HG03575 (cell line): Measurements from ENCODE around the gene TTLL8.

ENCODE experiments used
- ATAC-seq: cut with Tn5 transposase; IDR thresholded peaks from one replicate; pipeline ENCODE4 v1.9.1; 2021; ENCODE audit not compliant: unreplicated experiment, insufficient number of reproducible peaks, low FRiP score; ENCODE audit errors: extremely low read depth

TTLL8 gene

DNA sequence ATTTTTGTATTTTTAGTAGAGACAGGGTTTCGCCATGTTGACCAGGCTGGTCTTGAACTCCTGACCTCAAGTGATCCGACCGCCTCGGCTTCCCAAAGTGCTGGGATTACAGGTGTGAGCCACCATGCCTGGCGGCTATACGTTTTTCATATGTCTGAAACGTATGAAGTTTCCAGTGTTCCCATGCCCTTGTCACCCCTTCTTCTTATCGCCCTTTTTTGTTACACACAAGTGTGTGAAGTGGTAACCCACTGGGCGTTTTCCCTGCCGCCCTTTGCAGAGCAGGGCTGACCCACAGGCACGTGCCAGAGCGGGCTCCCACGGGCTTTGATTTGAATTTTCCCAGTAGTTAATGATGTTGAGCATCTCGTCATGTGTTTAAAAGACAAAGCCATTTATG lies 80.5 kb downstream of the TTLL8 start:
- no peak for ATAC-seq

DNA sequence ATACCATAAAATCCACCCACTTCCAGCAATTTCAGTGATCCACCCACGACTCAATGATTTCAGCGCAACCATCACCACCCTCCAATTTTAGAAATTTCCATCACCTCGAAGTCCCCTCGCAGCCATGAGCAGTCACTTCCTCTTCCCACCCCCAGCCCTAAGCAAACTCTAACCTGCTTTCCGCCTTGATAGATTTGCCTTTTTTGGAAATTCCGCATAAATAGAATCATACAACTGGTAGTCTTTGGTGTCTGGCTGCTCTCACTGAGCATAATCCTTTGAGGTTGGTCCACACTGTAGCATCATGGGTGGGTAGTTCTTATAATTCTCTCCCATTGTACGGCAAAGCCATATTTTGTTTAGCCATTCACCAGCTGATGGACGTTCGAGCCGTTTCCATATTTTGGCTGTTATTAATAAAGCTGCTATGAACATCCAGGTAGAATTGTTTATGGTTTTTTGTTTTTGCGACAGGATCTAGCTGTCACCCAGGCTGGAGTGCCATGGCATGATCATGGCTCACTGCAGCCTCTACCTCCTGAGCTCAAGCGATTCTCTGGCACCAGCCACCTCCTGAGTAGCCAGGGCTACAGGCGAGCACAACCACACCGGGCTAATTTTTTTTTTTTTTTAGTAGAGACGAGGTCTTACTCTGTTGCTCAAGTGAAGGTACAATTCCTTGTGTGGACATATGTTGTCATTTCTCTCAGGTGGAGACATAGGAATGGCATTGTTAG lies 81.5 kb downstream of the TTLL8 start:
- ATAC-seq = no peak

DNA sequence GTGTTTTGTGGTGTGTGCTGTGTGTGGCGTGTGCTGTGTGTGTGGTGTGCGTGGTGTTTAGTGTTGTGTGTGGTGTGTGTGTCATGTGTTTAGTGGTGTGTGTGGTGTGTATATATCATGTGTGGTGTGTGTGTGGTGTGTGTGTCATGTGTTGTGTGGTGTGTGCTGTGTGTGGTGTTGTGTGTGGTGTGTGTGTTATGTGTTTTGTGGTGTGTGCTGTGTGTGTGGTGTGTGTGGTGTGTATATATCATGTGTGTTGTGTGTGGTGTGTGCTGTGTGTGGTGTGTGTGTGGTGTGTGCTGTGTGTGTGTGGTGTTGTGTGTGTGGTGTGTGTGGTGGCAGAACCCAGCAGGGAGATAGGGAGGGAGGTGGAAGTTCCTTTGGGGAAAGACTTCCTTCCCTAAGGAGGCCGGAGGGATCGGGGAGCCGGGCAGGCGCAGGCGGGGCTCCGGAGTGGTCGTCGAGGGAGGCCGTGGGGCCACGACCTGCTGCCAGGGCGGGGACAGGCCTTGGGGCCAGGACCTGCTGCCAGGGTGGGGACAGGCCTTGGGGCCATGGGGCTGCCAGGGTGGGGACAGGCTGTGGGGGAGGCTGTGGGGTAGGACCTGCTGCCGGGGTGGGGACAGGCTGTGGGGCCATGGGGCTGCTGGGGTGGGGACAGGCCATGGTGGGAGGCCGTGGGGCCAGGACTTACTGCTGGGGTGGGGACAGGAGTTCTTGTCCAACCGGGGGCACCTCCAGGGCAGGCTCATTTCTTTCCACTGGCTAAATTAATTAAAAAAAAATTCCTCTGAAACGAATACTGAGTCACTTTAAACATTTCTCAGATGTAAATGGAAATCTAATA lies 82.3 kb downstream of the TTLL8 start:
- no peak for ATAC-seq

DNA sequence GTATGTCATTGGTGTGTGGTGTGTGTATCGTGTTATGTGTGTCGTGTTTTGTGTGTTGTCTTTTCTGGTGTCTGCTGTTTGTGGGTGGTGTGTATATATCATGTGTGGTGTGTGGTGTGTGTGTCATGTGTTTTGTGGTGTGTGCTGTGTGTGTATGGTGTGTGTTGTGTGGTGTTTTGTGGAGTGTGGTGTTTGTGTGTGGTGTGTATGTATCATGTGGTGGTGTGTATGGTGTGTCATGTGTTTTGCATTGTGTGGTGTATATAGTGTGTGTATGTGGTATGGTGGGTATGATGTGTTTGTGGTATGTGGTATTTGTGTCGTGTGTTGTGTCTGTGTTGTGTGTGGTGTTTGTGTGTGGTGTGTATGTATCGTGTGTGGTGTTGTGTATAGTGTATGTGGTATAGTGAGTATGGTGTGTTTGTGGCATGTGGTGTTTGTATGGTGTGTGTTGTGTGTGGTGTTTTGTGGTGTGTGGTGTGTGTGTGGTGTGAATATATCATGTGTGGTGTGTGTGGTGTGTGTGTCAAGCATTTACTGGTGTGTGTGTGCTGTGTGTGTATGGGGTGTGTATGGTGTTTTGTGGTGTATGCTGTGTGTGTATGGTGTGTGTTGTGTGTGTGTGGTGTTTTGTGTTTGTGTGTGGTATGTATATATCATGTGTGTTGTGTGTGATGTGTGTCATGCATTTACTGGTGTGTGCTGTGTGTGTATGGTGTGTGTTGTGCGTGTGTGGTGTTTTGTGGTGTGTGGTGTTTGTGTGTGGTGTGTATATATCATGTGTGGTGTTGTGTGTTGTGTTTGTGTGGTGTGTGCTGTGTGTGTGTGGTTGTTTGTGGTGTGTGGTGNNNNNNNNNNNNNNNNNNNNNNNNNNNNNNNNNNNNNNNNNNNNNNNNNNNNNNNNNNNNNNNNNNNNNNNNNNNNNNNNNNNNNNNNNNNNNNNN lies 84.8 kb downstream of the TTLL8 start:
- ATAC-seq = no peak

DNA sequence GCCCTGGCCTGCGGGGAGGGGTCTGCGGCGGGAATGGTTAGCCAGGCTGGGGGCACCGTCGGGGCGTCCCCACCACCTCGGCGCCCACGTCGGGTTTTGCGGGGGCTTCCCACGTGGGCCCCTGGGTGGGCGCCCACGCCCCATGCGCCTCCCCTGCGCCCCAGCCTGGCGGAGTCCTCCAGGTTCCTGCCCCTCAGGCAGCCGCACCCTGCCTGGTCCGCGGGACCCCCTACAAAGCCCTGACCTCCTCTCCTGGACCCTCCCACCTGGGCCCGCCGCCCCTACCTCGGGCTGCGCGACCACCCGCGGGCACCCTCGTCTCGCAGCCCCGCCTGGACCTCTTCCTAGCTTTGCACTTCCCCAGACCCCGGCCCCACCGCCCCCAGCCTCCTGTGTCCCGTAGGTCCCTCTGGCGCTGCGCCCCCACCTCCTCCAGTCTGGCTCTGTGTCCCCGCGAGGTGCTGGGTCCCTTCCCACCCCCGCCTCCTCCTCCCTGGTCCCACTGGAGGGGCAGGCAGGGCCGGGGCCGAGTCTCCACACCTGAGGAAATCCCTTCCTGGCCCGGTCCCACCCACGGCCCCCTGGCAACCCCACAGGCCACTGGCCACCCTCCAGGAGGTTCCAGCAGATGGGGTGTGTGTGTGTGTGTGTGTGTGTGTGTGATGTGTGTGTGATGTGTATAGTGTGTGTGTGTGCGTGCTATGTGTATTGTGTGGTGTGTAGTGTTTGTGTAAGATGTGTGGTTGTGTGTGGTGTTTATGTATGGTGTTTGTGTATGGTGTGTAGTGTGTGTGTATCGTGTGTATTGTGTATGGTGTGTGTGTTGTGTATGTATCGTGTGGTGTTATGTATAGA lies 85.7 kb downstream of the TTLL8 start:
- ATAC-seq = no peak

DNA sequence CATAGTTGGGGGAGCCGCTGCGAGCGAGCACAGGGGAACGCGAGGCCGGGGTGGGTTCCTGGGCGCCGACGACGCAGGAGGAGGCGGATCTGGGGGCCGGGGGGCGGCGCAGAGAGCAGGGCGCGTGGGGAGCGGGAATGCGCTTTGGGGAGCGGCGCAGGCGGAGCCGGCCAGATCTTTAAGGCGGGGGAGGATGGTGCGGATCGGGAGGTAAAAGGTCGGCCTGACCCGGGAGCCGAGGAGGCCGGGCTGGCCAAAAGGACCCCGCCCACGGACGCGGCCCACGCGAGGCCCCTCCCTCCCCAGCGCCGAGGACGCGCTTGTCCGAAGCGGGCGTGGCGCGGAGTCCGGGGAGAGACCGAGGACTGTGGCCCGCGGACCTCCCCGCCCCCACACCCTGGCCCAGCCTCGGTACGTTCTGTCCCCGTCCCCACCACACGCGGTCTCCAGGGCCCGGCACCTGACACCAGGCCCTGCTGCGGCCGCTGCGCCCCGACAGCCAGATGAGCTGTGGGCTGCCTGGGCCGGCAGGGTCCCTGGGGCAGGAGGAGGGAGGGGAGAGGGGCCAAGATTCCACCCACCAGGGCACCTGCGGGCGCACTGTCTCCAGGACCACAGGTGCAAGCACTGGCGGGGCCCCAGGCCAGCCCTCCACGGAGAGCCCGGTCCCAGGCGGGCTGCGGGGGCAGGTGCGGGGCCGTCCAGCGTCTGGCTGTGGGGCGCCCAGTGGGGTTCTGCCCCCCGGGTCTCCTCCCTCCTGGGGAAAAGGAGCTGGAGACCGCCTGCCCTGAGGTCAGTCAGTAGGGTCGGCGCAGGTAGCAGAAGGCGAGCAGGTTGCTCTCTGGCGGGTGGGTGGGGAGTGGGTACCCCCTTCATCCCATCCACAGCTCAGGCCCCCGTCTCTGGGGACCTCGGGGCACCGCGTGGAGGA lies 86.6 kb downstream of the TTLL8 start:
- no peak for ATAC-seq

DNA sequence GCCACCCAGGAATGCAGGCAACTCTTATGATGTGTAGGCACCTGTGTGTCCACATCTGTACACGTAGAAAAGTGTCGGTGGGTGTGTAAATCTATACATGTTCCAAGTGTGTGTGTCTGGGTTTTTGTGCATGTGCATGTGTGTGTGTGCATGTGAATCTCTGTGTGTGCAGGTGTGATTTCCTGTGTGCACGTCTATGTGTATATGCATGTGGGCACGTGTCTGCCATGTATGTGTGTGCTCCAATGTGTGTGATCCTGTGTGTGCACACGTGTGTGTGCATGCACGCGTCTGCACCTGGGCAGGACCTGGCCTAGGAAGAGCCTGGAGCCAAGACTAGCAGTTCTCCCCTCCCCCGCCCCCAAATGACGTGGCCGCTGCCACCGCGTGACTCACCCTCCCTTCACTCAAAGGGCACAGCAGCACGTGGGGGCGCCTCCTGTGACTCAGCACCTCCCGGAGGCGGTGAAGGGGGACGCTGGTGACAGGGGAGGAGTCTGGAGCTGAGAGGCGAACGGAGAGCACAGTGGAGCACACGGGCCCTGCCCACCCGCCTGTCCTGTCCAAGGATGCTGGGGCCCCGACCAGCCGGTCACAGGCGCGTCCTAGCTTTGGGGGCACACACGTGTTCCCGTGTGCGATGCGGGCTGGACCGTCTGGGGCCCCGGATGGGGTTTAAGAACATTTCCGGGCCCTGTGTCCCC lies 87.4 kb downstream of the TTLL8 start:
- no peak for ATAC-seq

DNA sequence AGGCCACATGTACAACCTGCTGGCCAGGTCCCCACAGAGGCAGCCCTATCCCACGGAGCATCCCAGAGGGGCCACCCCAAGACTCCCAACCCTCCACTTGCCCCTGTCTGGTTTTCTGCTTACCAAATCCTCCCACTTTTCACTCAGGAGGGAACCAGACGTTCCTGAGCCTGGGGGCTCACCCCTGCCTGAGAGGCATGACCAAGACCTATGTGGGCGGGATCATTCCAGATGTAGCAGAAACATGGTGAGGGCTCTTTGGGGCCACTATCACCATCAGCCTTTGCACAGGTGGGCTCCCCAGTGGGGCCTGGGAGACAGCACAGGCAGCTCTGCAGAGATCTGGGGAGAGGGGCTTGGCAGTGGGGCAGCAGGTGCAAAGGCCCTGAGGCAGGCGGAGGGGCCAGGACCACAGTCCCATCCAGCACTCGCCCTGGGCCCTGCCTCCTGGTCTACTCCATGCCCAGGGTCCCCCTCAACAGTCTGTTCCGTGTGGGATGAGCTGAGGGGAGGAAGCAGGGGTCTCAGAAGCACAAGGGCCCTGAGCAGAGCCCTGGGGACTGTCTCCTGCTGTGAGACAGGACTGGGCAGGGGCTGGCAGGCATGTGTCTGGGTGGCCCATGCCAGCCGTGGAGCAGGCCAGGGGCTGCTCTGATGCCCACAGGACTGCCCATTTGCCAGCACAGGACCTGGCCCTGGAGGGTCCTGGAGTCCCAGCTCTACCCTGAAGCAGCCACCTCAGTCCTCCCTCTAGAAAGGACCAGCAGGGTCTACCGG lies 88.2 kb downstream of the TTLL8 start:
- no peak for ATAC-seq

DNA sequence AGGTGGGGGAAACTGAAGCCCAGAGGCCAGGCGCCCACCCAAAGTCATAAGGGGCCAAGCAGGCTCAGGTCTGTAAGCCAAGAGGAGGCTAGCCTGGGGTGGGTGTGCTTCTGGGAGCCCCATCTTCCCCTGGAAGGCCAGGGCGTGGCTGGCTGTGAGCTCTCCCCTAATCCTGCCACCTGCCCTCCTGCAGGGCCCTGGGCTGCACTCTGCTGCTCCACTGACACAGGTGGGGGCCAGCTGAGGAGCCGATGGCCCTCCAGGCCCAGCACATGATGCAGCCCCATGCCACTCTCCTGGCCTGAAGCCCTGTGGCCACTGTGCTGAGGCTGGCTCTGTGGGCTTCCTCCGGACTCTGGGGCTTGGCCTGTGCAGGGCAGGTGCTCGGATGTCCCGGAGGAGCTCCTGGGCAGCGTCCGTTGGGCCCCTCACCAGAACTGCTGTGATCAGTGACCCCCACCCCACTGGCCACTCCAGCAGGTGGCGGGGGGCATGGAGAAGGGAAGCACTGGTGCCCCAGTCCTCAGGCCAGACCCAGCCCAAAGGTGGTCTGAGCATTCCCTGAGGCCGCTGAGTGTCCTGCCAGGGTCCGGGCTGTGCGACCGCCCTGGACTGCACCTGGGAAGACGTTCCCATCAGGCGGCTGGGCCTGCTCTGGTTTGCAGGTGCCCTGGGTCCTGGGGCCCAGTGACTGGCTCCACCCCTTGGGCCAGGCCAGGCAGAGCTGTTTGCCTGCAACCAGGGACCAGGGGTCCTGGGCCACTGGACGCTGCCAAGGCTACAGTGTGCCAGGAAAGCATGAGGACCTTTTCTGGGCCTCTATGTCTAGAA lies 89.1 kb downstream of the TTLL8 start:
- ATAC-seq = no peak
